Caco-2 (cell line): ENCODE data around the gene TRIO. TPM values are rescaled to one million over a fixed set of nuclear protein-coding genes. Genes with fewer than 3 reads are reported as not detected.

ENCODE experiments used
- BruUV-seq: library from RNA; stranded (reverse); fragments of 400-500 nt; replicated peaks from 2 replicates; lab custom pipeline; 2021; lab: Mats Ljungman, UMichigan
- CTCF ChIA-PET: fragments of 300-600 bp; sonication (Branson Sonifier 250); formaldehyde crosslinking; loops from one replicate; lab custom pipeline; 2022; ENCODE audit warnings: antibody characterized with exemption; lab: Charles Lee
- POLR2A ChIA-PET: fragments of 300-600 bp; sonication (Branson Sonifier 250); formaldehyde crosslinking; loops from one replicate; lab custom pipeline; 2022; ENCODE audit warnings: antibody characterized with exemption; lab: Charles Lee
- DNase-seq, 2 experiments: peaks; one replicate each; pipeline versions ENCODE4 v3.0.0 to v3.0.0-alpha.2; 2020 to 2022
- H3K27me3 ChIP-seq: replicated peaks from 2 replicates; pipeline ENCODE4 v1.6.0; 2011; ENCODE audit warnings: low read length; ENCODE audit not compliant: control insufficient read depth, insufficient read depth
- H3K36me3 ChIP-seq: 2 replicates; pipeline ENCODE4 v1.5.1; 2011; ENCODE audit warnings: low read length; ENCODE audit not compliant: control insufficient read depth, insufficient read depth
- H3K4me1 ChIP-seq: fragments of 250-450 bp; sonication (Bioruptor Pico); 2 replicates; pipeline ENCODE4 v1.5.1; 2020; ENCODE audit warnings: mild to moderate bottlenecking
- H3K4me3 ChIP-seq: 2 replicates; pipeline ENCODE4 v1.5.1; 2011; ENCODE audit warnings: low read depth, mild to moderate bottlenecking, control low read depth, low read length
- H3K9me3 ChIP-seq: fragments of 250-450 bp; sonication (Bioruptor Pico); 2 replicates; pipeline ENCODE4 v1.5.1; 2020; ENCODE audit warnings: mild to moderate bottlenecking, moderate library complexity
- H3K27ac Mint-ChIP-seq: one replicate; pipeline ENCODE4 v1.8.0; 2022; ENCODE audit warnings: mixed read lengths; ENCODE audit not compliant: unreplicated experiment
- H3K27me3 Mint-ChIP-seq: one replicate; pipeline ENCODE4 v1.8.0; 2022; ENCODE audit warnings: mixed read lengths; ENCODE audit not compliant: insufficient read depth, unreplicated experiment
- H3K36me3 Mint-ChIP-seq: one replicate; pipeline ENCODE4 v1.8.0; 2022; ENCODE audit warnings: mild to moderate bottlenecking, mixed read lengths; ENCODE audit not compliant: insufficient read depth, unreplicated experiment
- H3K4me1 Mint-ChIP-seq: one replicate; pipeline ENCODE4 v1.8.0; 2022; ENCODE audit warnings: low read depth, mixed read lengths; ENCODE audit not compliant: unreplicated experiment
- H3K4me3 Mint-ChIP-seq: one replicate; pipeline ENCODE4 v1.8.0; 2022; ENCODE audit warnings: mild to moderate bottlenecking, moderate library complexity, mixed read lengths; ENCODE audit not compliant: unreplicated experiment
- H3K9me3 Mint-ChIP-seq: one replicate; pipeline ENCODE4 v1.8.0; 2022; ENCODE audit warnings: mixed read lengths; ENCODE audit not compliant: unreplicated experiment
- intact Hi-C: fragments of 100-400 bp; cut with micrococcal nuclease; formaldehyde crosslinking; loops from one replicate; pipeline ENCODE4 v1.10.0; 2022; ENCODE audit not compliant: unreplicated experiment
- total RNA-seq: library from RNA; stranded (reverse); gene quantifications from 2 replicates; pipeline ENCODE4 v1.2.3, GENCODE V29; 2022
- TF ChIP-seq, protein P1 (sequence below), 2 experiments: fragments of 200-600 bp in 1 of 2; IDR thresholded peaks; 1 replicate in 1 of 2; 2 replicates in 1 of 2; pipeline versions ENCODE4 v1.5.1 to v1.8.0; 2011 to 2022; ENCODE audit warnings: antibody characterized with exemption in 1 of 2, control low read depth in 1 of 2, inconsistent platforms in 1 of 2, low read depth in 1 of 2, low read length in 1 of 2, mild to moderate bottlenecking in 1 of 2, moderate library complexity in 1 of 2; ENCODE audit not compliant: insufficient read depth in 1 of 2, severe bottlenecking in 1 of 2, unreplicated experiment in 1 of 2

The TRIO gene
- total RNA-seq, 1 experiment from 2014 or later: 92.0 TPM

DNA sequence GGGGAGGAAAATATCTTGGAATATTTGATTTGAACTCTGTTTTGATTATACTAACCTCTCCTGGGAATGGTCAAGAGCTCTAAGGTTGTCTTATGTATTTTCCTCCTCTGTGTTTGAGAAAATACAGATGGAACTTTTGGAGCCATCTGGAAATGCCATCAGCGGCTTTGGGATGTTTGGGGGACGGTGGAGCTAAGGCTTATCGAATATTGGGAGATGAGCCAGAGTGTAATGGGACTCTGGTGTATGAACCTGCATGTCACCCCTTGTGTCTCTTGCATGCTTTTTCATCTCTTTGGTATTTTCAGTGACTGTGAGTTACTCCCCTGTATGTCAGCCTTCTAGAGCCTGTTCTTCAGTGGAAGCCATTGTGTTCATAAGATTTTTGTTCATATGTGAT is 258.5 kb downstream of the TRIO start:
- intact Hi-C loops: no loop called here
- H3K27ac Mint-ChIP-seq: no peak overlapping the region
- Histone ChIP-seq H3K4me3 (no peak overlapping the region), H3K36me3 (no peaks in the 10 kb centered on the region; the same call in 1 of the 2 replicates), H3K4me1 (0 out of 2 replicates have a peak, but pooled peaks cover 9% of the 10 kb centered on the region), H3K27me3 (no peaks in the 10 kb centered on the region), H3K9me3 (no peaks in the 10 kb centered on the region)
- ChIA-PET CTCF (no interaction called here), POLR2A (no interaction called here)
- TF ChIP-seq, protein P1, sequence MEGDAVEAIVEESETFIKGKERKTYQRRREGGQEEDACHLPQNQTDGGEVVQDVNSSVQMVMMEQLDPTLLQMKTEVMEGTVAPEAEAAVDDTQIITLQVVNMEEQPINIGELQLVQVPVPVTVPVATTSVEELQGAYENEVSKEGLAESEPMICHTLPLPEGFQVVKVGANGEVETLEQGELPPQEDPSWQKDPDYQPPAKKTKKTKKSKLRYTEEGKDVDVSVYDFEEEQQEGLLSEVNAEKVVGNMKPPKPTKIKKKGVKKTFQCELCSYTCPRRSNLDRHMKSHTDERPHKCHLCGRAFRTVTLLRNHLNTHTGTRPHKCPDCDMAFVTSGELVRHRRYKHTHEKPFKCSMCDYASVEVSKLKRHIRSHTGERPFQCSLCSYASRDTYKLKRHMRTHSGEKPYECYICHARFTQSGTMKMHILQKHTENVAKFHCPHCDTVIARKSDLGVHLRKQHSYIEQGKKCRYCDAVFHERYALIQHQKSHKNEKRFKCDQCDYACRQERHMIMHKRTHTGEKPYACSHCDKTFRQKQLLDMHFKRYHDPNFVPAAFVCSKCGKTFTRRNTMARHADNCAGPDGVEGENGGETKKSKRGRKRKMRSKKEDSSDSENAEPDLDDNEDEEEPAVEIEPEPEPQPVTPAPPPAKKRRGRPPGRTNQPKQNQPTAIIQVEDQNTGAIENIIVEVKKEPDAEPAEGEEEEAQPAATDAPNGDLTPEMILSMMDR (IDR thresholded peaks at IDR 0.05; ENCODE audit: insufficient read depth in 1 of 2, low read depth in 1 of 2, low read length in 1 of 2, severe bottlenecking in 1 of 2, unreplicated experiment in 1 of 2): no peak
- H3K9me3 Mint-ChIP-seq: peaks cover 13% of the 10 kb centered on the region
- peaks cover 60% of the 10 kb centered on the region for H3K36me3 Mint-ChIP-seq
- DNase-seq: no peak
- peaks cover 7% of the 10 kb centered on the region for H3K4me1 Mint-ChIP-seq
- no peak overlapping the region for H3K4me3 Mint-ChIP-seq
- BruUV-seq: no TSS peak
- H3K27me3 Mint-ChIP-seq: no peaks in the 10 kb centered on the region

DNA sequence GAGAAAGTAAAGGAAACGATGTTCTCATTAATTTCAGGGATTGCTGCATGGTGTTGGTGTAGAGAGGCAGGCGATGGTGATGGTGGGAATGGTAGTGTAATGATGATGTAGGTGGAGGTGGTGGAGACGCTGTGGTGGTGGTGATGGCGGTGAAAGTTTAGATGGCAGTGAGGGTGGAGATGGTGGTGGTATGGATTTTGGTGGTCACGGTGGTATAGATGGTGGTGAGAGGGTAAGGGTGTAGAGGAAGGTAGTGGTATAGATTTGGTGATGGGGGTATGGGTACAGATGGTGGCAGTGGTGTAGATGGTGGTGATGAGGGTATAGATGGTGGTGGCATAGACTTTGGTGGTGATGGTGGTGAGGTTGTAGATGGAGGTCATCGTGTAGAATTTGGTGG is 259.3 kb downstream of the TRIO start:
- Histone ChIP-seq H3K4me1 (0 out of 2 replicates have a peak, but pooled peaks cover 9% of the 10 kb centered on the region), H3K36me3 (peaks cover 4% of the 10 kb centered on the region), H3K9me3 (no peaks in the 10 kb centered on the region), H3K4me3 (no peak overlapping the region), H3K27me3 (no peaks in the 10 kb centered on the region)
- H3K27ac Mint-ChIP-seq: no peak overlapping the region
- H3K36me3 Mint-ChIP-seq: peaks cover 60% of the 10 kb centered on the region
- H3K4me1 Mint-ChIP-seq: peaks cover 7% of the 10 kb centered on the region
- CTCF ChIA-PET: no interaction called here
- intact Hi-C loops: no loop called here
- BruUV-seq: no TSS peak
- H3K9me3 Mint-ChIP-seq: peaks cover 13% of the 10 kb centered on the region
- no peak overlapping the region for H3K4me3 Mint-ChIP-seq
- TF ChIP-seq, protein P1 (IDR thresholded peaks at IDR 0.05; ENCODE audit: insufficient read depth in 1 of 2, low read depth in 1 of 2, low read length in 1 of 2, severe bottlenecking in 1 of 2, unreplicated experiment in 1 of 2): no peak
- DNase-seq: no peak
- POLR2A ChIA-PET: no interaction called here
- no peaks in the 10 kb centered on the region for H3K27me3 Mint-ChIP-seq

DNA sequence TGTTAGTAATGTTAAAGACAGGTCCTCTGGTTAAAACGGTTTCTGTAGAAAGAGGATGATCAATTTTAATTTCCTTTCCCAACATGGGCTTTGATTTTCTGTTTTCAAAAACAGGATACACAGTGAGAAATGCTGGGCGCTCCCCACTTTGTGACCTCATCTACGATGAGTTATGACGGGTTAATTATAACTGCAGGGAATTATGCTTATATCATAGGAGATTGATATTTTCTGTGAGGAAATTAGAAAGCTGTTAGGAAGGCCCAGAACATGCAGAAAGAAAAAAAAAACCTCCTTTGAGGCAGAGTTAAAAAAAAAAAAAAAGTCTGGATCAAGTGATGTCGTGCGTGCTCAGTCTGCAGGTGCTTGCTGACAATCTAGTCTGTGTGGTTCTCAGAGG is 261.6 kb downstream of the TRIO start:
- Histone ChIP-seq H3K9me3 (no peaks in the 10 kb centered on the region), H3K27me3 (no peaks in the 10 kb centered on the region), H3K4me3 (no peak overlapping the region), H3K36me3 (peaks cover 4% of the 10 kb centered on the region), H3K4me1 (0 out of 2 replicates have a peak, but pooled peaks cover 9% of the 10 kb centered on the region)
- H3K27me3 Mint-ChIP-seq: no peaks in the 10 kb centered on the region
- peak overlapping the region; percentile 29 for H3K27ac Mint-ChIP-seq
- peaks cover 65% of the 10 kb centered on the region for H3K36me3 Mint-ChIP-seq
- DNase-seq: no peak
- no TSS peak for BruUV-seq
- H3K9me3 Mint-ChIP-seq: peaks cover 13% of the 10 kb centered on the region
- intact Hi-C loops: no loop called here
- CTCF ChIA-PET: no interaction called here
- H3K4me1 Mint-ChIP-seq: peaks cover 7% of the 10 kb centered on the region
- POLR2A ChIA-PET: no interaction called here
- TF ChIP-seq, protein P1 (IDR thresholded peaks at IDR 0.05; ENCODE audit: insufficient read depth in 1 of 2, low read depth in 1 of 2, low read length in 1 of 2, severe bottlenecking in 1 of 2, unreplicated experiment in 1 of 2): no peak
- no peak overlapping the region for H3K4me3 Mint-ChIP-seq
